HepG2 (cell line): ENCODE measurements around the gene CYSRT1. TPM values are rescaled to one million over a fixed set of nuclear protein-coding genes. Genes with fewer than 3 reads are reported as not detected.

Experiments
- ADNP ChIP-seq: sonication (generic); formaldehyde crosslinking; IDR thresholded peaks from 2 replicates; pipeline ENCODE4 v1.4.0; 2020; ENCODE audit warnings: missing genetic modification reagents
- CEBPG ChIP-seq: IDR thresholded peaks from 2 replicates; pipeline ENCODE4 v1.6.1; 2016
- HNRNPH1 ChIP-seq: fragments of 200-400 bp; formaldehyde crosslinking; optimal IDR thresholded peaks from 2 replicates; pipeline ENCODE3; 2017; ENCODE audit warnings: mild to moderate bottlenecking, low read depth, low read length
- MIXL1 ChIP-seq: IDR thresholded peaks from 2 replicates; pipeline ENCODE4 v1.6.1; 2016
- NFATC3 ChIP-seq: sonication (generic); formaldehyde crosslinking; IDR thresholded peaks from 2 replicates; pipeline ENCODE4 v1.5.1; 2020; ENCODE audit warnings: mild to moderate bottlenecking, missing genetic modification reagents
- PAF1 ChIP-seq: IDR thresholded peaks from 2 replicates; pipeline ENCODE4 v1.6.1; 2016; ENCODE audit warnings: missing genetic modification reagents, missing compliant biosample characterization
- PLRG1 ChIP-seq: fragments of 450-650 bp; conservative IDR thresholded peaks from 2 replicates; pipeline ENCODE4 v1.6.1; 2016
- POLR2AphosphoS5 ChIP-seq: IDR thresholded peaks from 2 replicates; pipeline ENCODE4 v1.6.1; 2012; ENCODE audit warnings: low read depth, low read length
- RARG ChIP-seq: sonication (generic); formaldehyde crosslinking; IDR thresholded peaks from 2 replicates; pipeline ENCODE4 v1.4.0; 2020; ENCODE audit warnings: low read depth, mild to moderate bottlenecking, missing genetic modification reagents
- REL ChIP-seq: sonication (generic); formaldehyde crosslinking; conservative IDR thresholded peaks from 2 replicates; pipeline ENCODE4 v1.8.0; 2022; ENCODE audit warnings: mild to moderate bottlenecking, missing genetic modification reagents, moderate library complexity
- SMARCE1 ChIP-seq: fragments of 450-650 bp; IDR thresholded peaks from 2 replicates; pipeline ENCODE4 v1.6.1; 2017; ENCODE audit warnings: borderline replicate concordance
- SOX5 ChIP-seq: IDR thresholded peaks from 2 replicates; pipeline ENCODE4 v1.6.1; 2016; ENCODE audit warnings: borderline replicate concordance
- TAF1 ChIP-seq: sonication (generic); formaldehyde crosslinking; IDR thresholded peaks from 2 replicates; pipeline ENCODE4 v1.4.0; 2020; ENCODE audit warnings: missing genetic modification reagents
- TCF7 ChIP-seq: sonication (generic); IDR thresholded peaks from 2 replicates; pipeline ENCODE4 v1.6.1; 2016; ENCODE audit warnings: antibody characterized with exemption, low read depth
- TRIM24 ChIP-seq: sonication (generic); formaldehyde crosslinking; IDR thresholded peaks from 2 replicates; pipeline ENCODE4 v1.8.0; 2022; ENCODE audit warnings: mild to moderate bottlenecking, missing genetic modification reagents
- TSC22D2 ChIP-seq: sonication (generic); formaldehyde crosslinking; IDR thresholded peaks from 2 replicates; pipeline ENCODE4 v1.5.1; 2020; ENCODE audit warnings: missing genetic modification reagents, mild to moderate bottlenecking, borderline replicate concordance
- U2AF1 ChIP-seq: fragments of 200-400 bp; formaldehyde crosslinking; optimal IDR thresholded peaks from 2 replicates; pipeline ENCODE3; 2017; ENCODE audit warnings: mild to moderate bottlenecking, low read depth, low read length
- YEATS4 ChIP-seq: sonication (generic); formaldehyde crosslinking; IDR thresholded peaks from 2 replicates; pipeline ENCODE4 v1.4.0; 2020; ENCODE audit warnings: missing genetic modification reagents, borderline replicate concordance
- ZNF180 ChIP-seq: sonication (generic); formaldehyde crosslinking; IDR thresholded peaks from 2 replicates; pipeline ENCODE4 v1.4.0; 2020; ENCODE audit warnings: low read depth, missing genetic modification reagents, borderline replicate concordance
- ZNF337 ChIP-seq: sonication (generic); formaldehyde crosslinking; IDR thresholded peaks from 2 replicates; pipeline ENCODE4 v1.5.1; 2020; ENCODE audit warnings: missing genetic modification reagents, low read depth, mild to moderate bottlenecking, borderline replicate concordance
- ZNF558 ChIP-seq: sonication (generic); formaldehyde crosslinking; IDR thresholded peaks from 2 replicates; pipeline ENCODE4 v1.9.0; 2022; ENCODE audit warnings: mild to moderate bottlenecking, missing genetic modification reagents, borderline replicate concordance
- ZNF572 ChIP-seq: sonication (generic); formaldehyde crosslinking; IDR thresholded peaks from 2 replicates; pipeline ENCODE4 v1.5.1; 2020; ENCODE audit warnings: mild to moderate bottlenecking, missing genetic modification reagents
- ZNF772 ChIP-seq: sonication (generic); formaldehyde crosslinking; IDR thresholded peaks from 2 replicates; pipeline ENCODE4 v1.5.0; 2020; ENCODE audit warnings: mild to moderate bottlenecking, missing genetic modification reagents
- ZNF780A ChIP-seq: sonication (generic); formaldehyde crosslinking; IDR thresholded peaks from 2 replicates; pipeline ENCODE4 v1.8.0; 2022; ENCODE audit warnings: mild to moderate bottlenecking, missing genetic modification reagents, moderate library complexity
- polyA plus RNA-seq, 8 experiments: library from polyadenylated mRNA; depleted of rRNA in 3 of 8; stranded (reverse) in 7 of 8; unstranded in 1 of 8; fragments of >200 nt; fragmentation: Illumina TruSeq in 4 of 8; extraction: Trizol in 4 of 8; gene quantifications; 2 replicates each; pipeline versions ENCODE4 v1.2.1 to v1.2.3, GENCODE V29; 2011 to 2016; ENCODE audit warnings: low read depth in 4 of 8, missing spikeins in 1 of 8, mixed read lengths in 1 of 8; ENCODE audit not compliant: insufficient read depth in 1 of 8
- total RNA-seq, 5 experiments: library from RNA; depleted of rRNA; stranded (reverse); fragments of >200 nt; fragmentation: Illumina TruSeq; extraction: Trizol; gene quantifications; 2 replicates each; pipeline ENCODE4 v1.2.3, GENCODE V29; 2016; ENCODE audit warnings: low read depth in 1 of 5
- TF ChIP-seq, protein P1 (sequence below): sonication (generic); formaldehyde crosslinking; IDR thresholded peaks from 2 replicates; pipeline ENCODE4 v1.4.0; 2020; ENCODE audit warnings: missing genetic modification reagents
- TF ChIP-seq, protein P2 (sequence below): sonication (generic); formaldehyde crosslinking; IDR thresholded peaks from 2 replicates; pipeline ENCODE4; 2020; ENCODE audit warnings: missing genetic modification reagents, mild to moderate bottlenecking, borderline replicate concordance
- TF ChIP-seq, protein P3 (sequence below): sonication (generic); formaldehyde crosslinking; IDR thresholded peaks from 2 replicates; pipeline ENCODE4 v1.4.0; 2020; ENCODE audit warnings: mild to moderate bottlenecking, missing genetic modification reagents

The CYSRT1 gene
- total and polyA plus RNA-seq, 2 of the 13 experiments (the other 11 are each of a cell fraction or from before 2014, with no cell fraction given), result 1.5 to 2.1 TPM

DNA sequence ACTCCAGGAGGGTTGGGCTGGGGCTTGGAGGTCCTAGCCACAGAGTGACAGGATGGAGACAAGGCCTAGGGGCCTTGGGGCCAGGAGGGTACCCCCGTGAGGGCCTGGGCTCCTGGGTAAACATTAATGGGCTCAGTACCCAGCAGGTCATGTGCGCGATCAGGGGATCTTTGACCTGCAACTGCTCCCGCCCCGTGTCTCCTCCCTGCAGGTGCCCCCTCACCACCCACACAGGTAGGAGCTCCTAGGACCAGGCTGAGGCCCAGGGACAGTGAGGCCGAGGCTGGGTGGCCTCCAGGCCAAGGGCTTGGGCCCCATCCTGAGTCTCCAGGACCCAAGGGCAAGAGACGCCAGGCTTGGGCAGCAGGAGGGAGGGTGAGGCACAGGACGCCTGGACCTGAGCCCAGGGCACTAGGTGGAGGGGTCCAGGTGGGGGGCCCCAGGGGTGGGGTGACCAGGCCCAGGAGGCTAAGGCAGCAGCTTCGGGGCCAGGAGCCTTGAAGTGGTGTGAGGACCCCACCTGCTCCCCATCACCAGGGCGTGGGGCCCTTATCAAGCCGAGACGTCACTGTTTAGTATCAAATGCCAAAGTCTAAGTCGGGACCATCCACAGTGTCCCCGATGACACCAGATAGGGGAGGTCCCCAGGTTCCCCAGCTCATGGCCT is 5.9 kb downstream of the CYSRT1 start, which contains the start of gene SLC34A3 (continued):
- no peak for TF ChIP-seq ADNP (CRISPR knock-in tag)
- TF ChIP-seq RARG (CRISPR knock-in tag), result no peak
- TF ChIP-seq ZNF780A (CRISPR knock-in tag), result no peak
- no peak for TF ChIP-seq ZNF572 (CRISPR knock-in tag)
- no peak for TF ChIP-seq SMARCE1
- TF ChIP-seq NFATC3 (CRISPR knock-in tag), result no peak
- no peak for TF ChIP-seq ZNF772 (CRISPR knock-in tag)
- no peak for TF ChIP-seq YEATS4 (CRISPR knock-in tag)
- TF ChIP-seq CEBPG, result no peak
- TF ChIP-seq TCF7, result no peak
- 0 out of 2 replicates have a peak, but pooled peaks have one; percentile 7 for TF ChIP-seq PAF1 (CRISPR knock-in tag)
- TF ChIP-seq TRIM24 (CRISPR knock-in tag), result no peak
- TF ChIP-seq ZNF558 (CRISPR knock-in tag), result 0 out of 2 replicates have a peak, but pooled peaks have one; percentile 32
- peak; percentile 42 for TF ChIP-seq HNRNPH1
- TF ChIP-seq, protein P1, sequence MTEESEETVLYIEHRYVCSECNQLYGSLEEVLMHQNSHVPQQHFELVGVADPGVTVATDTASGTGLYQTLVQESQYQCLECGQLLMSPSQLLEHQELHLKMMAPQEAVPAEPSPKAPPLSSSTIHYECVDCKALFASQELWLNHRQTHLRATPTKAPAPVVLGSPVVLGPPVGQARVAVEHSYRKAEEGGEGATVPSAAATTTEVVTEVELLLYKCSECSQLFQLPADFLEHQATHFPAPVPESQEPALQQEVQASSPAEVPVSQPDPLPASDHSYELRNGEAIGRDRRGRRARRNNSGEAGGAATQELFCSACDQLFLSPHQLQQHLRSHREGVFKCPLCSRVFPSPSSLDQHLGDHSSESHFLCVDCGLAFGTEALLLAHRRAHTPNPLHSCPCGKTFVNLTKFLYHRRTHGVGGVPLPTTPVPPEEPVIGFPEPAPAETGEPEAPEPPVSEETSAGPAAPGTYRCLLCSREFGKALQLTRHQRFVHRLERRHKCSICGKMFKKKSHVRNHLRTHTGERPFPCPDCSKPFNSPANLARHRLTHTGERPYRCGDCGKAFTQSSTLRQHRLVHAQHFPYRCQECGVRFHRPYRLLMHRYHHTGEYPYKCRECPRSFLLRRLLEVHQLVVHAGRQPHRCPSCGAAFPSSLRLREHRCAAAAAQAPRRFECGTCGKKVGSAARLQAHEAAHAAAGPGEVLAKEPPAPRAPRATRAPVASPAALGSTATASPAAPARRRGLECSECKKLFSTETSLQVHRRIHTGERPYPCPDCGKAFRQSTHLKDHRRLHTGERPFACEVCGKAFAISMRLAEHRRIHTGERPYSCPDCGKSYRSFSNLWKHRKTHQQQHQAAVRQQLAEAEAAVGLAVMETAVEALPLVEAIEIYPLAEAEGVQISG (CRISPR knock-in tag), result no peak
- no peak for TF ChIP-seq POLR2AphosphoS5
- TF ChIP-seq ZNF180, result no peak
- TF ChIP-seq MIXL1 (CRISPR knock-in tag), result no peak
- no peak for TF ChIP-seq REL (CRISPR knock-in tag)
- TF ChIP-seq U2AF1, result no peak
- TF ChIP-seq, protein P2, sequence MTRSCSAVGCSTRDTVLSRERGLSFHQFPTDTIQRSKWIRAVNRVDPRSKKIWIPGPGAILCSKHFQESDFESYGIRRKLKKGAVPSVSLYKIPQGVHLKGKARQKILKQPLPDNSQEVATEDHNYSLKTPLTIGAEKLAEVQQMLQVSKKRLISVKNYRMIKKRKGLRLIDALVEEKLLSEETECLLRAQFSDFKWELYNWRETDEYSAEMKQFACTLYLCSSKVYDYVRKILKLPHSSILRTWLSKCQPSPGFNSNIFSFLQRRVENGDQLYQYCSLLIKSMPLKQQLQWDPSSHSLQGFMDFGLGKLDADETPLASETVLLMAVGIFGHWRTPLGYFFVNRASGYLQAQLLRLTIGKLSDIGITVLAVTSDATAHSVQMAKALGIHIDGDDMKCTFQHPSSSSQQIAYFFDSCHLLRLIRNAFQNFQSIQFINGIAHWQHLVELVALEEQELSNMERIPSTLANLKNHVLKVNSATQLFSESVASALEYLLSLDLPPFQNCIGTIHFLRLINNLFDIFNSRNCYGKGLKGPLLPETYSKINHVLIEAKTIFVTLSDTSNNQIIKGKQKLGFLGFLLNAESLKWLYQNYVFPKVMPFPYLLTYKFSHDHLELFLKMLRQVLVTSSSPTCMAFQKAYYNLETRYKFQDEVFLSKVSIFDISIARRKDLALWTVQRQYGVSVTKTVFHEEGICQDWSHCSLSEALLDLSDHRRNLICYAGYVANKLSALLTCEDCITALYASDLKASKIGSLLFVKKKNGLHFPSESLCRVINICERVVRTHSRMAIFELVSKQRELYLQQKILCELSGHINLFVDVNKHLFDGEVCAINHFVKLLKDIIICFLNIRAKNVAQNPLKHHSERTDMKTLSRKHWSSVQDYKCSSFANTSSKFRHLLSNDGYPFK (CRISPR knock-in tag), result 0 out of 2 replicates have a peak, but pooled peaks have one; percentile 58
- no peak for TF ChIP-seq TAF1 (CRISPR knock-in tag)
- no peak for TF ChIP-seq TSC22D2 (CRISPR knock-in tag)
- TF ChIP-seq PLRG1, result no peak
- TF ChIP-seq ZNF337 (CRISPR knock-in tag), result no peak
- TF ChIP-seq SOX5 (CRISPR knock-in tag), result no peak
- TF ChIP-seq, protein P3, sequence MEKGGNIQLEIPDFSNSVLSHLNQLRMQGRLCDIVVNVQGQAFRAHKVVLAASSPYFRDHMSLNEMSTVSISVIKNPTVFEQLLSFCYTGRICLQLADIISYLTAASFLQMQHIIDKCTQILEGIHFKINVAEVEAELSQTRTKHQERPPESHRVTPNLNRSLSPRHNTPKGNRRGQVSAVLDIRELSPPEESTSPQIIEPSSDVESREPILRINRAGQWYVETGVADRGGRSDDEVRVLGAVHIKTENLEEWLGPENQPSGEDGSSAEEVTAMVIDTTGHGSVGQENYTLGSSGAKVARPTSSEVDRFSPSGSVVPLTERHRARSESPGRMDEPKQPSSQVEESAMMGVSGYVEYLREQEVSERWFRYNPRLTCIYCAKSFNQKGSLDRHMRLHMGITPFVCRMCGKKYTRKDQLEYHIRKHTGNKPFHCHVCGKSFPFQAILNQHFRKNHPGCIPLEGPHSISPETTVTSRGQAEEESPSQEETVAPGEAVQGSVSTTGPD (CRISPR knock-in tag), result no peak
